ENCODE measurements around the gene TRPV6. TPM values are rescaled to one million over a fixed set of nuclear protein-coding genes. Genes with fewer than 3 reads are reported as not detected.

Gene TRPV6
- total and polyA plus RNA-seq, 2 of the 4 experiments (the other 2 are of a cell fraction), result 0.03 TPM; not detected in 1

- no peaks in the 10 kb centered on the region for H3K27me3 ChIP-seq (ENCODE audit: control insufficient read depth, insufficient read depth, low read length)
- H3K18ac ChIP-seq (ENCODE audit: low read depth, low read length), result no peak overlapping the region
- ATAC-seq (ENCODE audit: low read depth) (no peak), DNase-seq (no peak)
- H2AK5ac ChIP-seq (ENCODE audit: low read depth, low read length), result no peak overlapping the region
- H3K36me3 ChIP-seq (ENCODE audit: control insufficient read depth, insufficient read depth, low read length), result no peaks in the 10 kb centered on the region
- in situ Hi-C loops (cut with MboI; ENCODE audit: low sequenced_read_pairs), result no loop called here
- no peak overlapping the region for H4K5ac ChIP-seq (ENCODE audit: low read depth, low read length)
- H2AFZ ChIP-seq (replicated peaks; ENCODE audit: low read length, poor library complexity), result no peak overlapping the region
- H2BK15ac ChIP-seq (ENCODE audit: low read depth, low read length), result no peak overlapping the region
- no peaks in the 10 kb centered on the region for H3K79me1 ChIP-seq (ENCODE audit: low read depth in 1 of 2, low read length in 2 of 2)
- H3K9me3 ChIP-seq (ENCODE audit: control insufficient read depth, insufficient read depth, low read length), result peaks cover 6% of the 10 kb centered on the region
- TF ChIP-seq CHD1 (IDR thresholded peaks at IDR 0.05; ENCODE audit: low read depth, low read length), result no peak
- TF ChIP-seq SMC3 (IDR thresholded peaks at IDR 0.05; ENCODE audit: low read depth, low read length), result no peak
- no peak for TF ChIP-seq CTCF (conservative IDR thresholded peaks at IDR 0.05; ENCODE audit: low read depth, low read length)
- TF ChIP-seq MXI1 (IDR thresholded peaks at IDR 0.05; ENCODE audit: borderline replicate concordance, low read depth, low read length), result no peak
- no peak for TF ChIP-seq FOS (IDR thresholded peaks at IDR 0.05; ENCODE audit: low read depth, low read length)
- TF ChIP-seq CEBPB (IDR thresholded peaks at IDR 0.05; ENCODE audit: low read depth, low read length), result no peak
- TF ChIP-seq RCOR1 (IDR thresholded peaks at IDR 0.05; ENCODE audit: insufficient replicate concordance, low read length), result no peak
- no peak for TF ChIP-seq MAZ (IDR thresholded peaks at IDR 0.05; ENCODE audit: borderline replicate concordance, low read depth, low read length)
- H3K27ac ChIP-seq (ENCODE audit: insufficient read depth, low read length), result no peak overlapping the region
- no peaks in the 10 kb centered on the region for H4K20me1 ChIP-seq (ENCODE audit: insufficient read depth, low read length)
- ChIA-PET CTCF (interaction anchor here (0.6 kb wide), 1 partner anchor 61 kb away, joined by 3 read pairs; no protein-coding TSS in a partner anchor), POLR2A (ENCODE audit: unreplicated experiment) (no interaction called here)
- H3K4me1 ChIP-seq (ENCODE audit: control insufficient read depth, insufficient read depth, low read length), result no peaks in the 10 kb centered on the region
- H3K9ac ChIP-seq (ENCODE audit: low read depth, low read length), result no peak overlapping the region
- H3K23ac ChIP-seq (ENCODE audit: low read depth, low read length), result no peak overlapping the region
- H4K91ac ChIP-seq (ENCODE audit: insufficient read depth, low read depth, low read length), result no peak overlapping the region
- no peak overlapping the region for H3K4me2 ChIP-seq (ENCODE audit: low read depth, low read length)
- dilution Hi-C loops (cut with HindIII; ENCODE audit: low sequenced_read_pairs, unreplicated experiment), result no loop called here
- no peak overlapping the region for H2BK120ac ChIP-seq (ENCODE audit: low read depth, low read length)
- no peak overlapping the region for H2BK20ac ChIP-seq (ENCODE audit: low read depth, low read length)
- intact Hi-C loops (cut with micrococcal nuclease), result no loop called here
- H4K8ac ChIP-seq (ENCODE audit: low read depth in 2 of 2, low read length in 2 of 2), result no peak overlapping the region
- H3K4ac ChIP-seq (ENCODE audit: low read depth, low read length), result no peak overlapping the region
- H2BK5ac ChIP-seq (ENCODE audit: low read depth, low read length, poor library complexity, severe bottlenecking), result no peak overlapping the region
- no TSS peak for BruUV-seq (replicated peaks)
- no peaks in the 10 kb centered on the region for H3K9me1 ChIP-seq (ENCODE audit: insufficient read depth, low read length)
- H3K14ac ChIP-seq (replicated peaks; ENCODE audit: low read depth, low read length), result no peak overlapping the region
- no peak overlapping the region for H3K4me3 ChIP-seq (ENCODE audit: insufficient read depth, low read depth, low read length)
- H2AK9ac ChIP-seq (replicated peaks; ENCODE audit: low read depth, low read length, poor library complexity), result no peak overlapping the region
- H3K56ac ChIP-seq (ENCODE audit: extremely low read depth, insufficient read depth, low read length), result no peak overlapping the region
Observed at GRCh38 chr7:142904128-142904527, 18.6 kb upstream of the TRPV6 start.
